ENCODE measurements around the gene SEMA4A. TPM values are rescaled to one million over a fixed set of nuclear protein-coding genes. Genes with fewer than 3 reads are reported as not detected.
"Not testable (repeated sequence)": the region's sequence is repeated elsewhere in the genome, so short reads cannot be mapped to it uniquely, and the experiment has no call there.

Gene SEMA4A
- total RNA-seq, 2 donors from 2014 or later, result 21.7 to 58.1 TPM

DNA sequence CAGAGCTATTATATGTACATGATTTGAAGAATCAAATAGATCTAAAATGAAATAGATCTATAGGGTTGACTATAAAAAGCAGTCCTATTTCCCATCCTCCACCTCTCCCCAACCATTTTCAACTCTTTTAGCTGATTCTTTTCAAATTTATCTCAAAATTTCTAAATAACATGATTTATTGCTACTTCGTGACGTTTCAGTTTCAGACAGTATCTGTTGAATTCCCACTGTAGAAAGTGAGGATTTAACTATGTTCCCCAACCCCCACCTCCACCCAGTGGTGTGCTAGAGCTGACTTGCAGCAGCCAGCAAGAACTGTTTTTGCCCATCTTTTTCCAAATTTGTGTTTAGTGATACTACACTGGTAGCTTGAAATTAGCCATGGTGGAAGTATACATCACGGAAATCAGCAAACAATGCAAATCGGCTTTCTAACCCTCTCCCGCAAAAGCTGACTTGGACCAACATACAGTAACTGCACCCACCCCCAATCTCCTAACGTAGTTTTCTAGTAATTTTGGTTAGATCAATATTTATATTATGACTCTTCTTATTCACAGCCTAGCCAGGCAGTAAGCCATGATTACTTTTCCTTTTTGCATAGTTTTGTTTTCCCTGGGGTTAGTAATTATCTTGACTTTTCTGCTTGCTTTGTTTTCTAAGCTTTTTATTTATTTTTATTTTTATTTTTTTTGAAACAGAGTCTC lies 10.9 kb downstream of the SEMA4A start:
- DNase-seq (no peak), ATAC-seq (no peak)
- H3K9me3 ChIP-seq (ENCODE audit: control insufficient read depth, low read length, poor library complexity, severe bottlenecking), result no peaks in the 10 kb centered on the region
- H3K4me3 Mint-ChIP-seq, result no peak overlapping the region
- no peaks in the 10 kb centered on the region for H3K36me3 Mint-ChIP-seq (ENCODE audit: low read depth)
- peaks cover 15% of the 10 kb centered on the region for H3K4me1 Mint-ChIP-seq
- no peaks in the 10 kb centered on the region for H3K27me3 Mint-ChIP-seq
- H3K27ac Mint-ChIP-seq, result no peak overlapping the region

- DNase-seq, result no peak
- peak overlapping the region; percentile 67 for H3K27ac Mint-ChIP-seq
- no peaks in the 10 kb centered on the region for H3K36me3 Mint-ChIP-seq (ENCODE audit: low read depth)
- peak; percentile 23 for ATAC-seq
- H3K4me3 Mint-ChIP-seq, result no peak overlapping the region
- no peaks in the 10 kb centered on the region for H3K27me3 Mint-ChIP-seq
- H3K9me3 ChIP-seq (ENCODE audit: control insufficient read depth, low read length, poor library complexity, severe bottlenecking), result no peaks in the 10 kb centered on the region
- peaks cover 15% of the 10 kb centered on the region for H3K4me1 Mint-ChIP-seq
Measured at GRCh38 chr1:156165083-156165482, 11.7 kb downstream of the SEMA4A start.

GRCh38 chr1:156167536-156167935 lies 14.2 kb downstream of the SEMA4A start:
- DNase-seq (no peak), ATAC-seq (no peak)
- Mint-ChIP-seq H3K27me3 (no peaks in the 10 kb centered on the region), H3K4me1 (peaks cover 5% of the 10 kb centered on the region), H3K4me3 (no peak overlapping the region), H3K27ac (no peak overlapping the region), H3K36me3 (ENCODE audit: low read depth) (no peaks in the 10 kb centered on the region)
- no peaks in the 10 kb centered on the region for H3K9me3 ChIP-seq (ENCODE audit: control insufficient read depth, low read length, poor library complexity, severe bottlenecking)

- H3K4me1 Mint-ChIP-seq, result peaks cover 6% of the 10 kb centered on the region
- H3K27ac Mint-ChIP-seq, result peak overlapping the region; percentile 56
- H3K4me3 Mint-ChIP-seq, result no peak overlapping the region
- H3K36me3 Mint-ChIP-seq (ENCODE audit: low read depth), result peaks cover 2% of the 10 kb centered on the region
- H3K27me3 Mint-ChIP-seq, result peaks cover 23% of the 10 kb centered on the region
- H3K9me3 ChIP-seq (ENCODE audit: control insufficient read depth, low read length, poor library complexity, severe bottlenecking), result no peaks in the 10 kb centered on the region
- DNase-seq, result no peak
- ATAC-seq, result no peak
Measured at GRCh38 chr1:156172696-156173470, 19.5 kb downstream of the SEMA4A start.

DNA sequence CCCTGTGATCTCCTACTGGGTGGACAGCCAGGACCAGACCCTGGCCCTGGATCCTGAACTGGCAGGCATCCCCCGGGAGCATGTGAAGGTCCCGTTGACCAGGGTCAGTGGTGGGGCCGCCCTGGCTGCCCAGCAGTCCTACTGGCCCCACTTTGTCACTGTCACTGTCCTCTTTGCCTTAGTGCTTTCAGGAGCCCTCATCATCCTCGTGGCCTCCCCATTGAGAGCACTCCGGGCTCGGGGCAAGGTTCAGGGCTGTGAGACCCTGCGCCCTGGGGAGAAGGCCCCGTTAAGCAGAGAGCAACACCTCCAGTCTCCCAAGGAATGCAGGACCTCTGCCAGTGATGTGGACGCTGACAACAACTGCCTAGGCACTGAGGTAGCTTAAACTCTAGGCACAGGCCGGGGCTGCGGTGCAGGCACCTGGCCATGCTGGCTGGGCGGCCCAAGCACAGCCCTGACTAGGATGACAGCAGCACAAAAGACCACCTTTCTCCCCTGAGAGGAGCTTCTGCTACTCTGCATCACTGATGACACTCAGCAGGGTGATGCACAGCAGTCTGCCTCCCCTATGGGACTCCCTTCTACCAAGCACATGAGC lies 23.3 kb downstream of the SEMA4A start:
- Mint-ChIP-seq H3K4me3 (no peak overlapping the region), H3K36me3 (ENCODE audit: low read depth) (peaks cover 7% of the 10 kb centered on the region), H3K27ac (peak overlapping the region; percentile 6), H3K27me3 (peaks cover 29% of the 10 kb centered on the region), H3K4me1 (peaks cover 13% of the 10 kb centered on the region)
- ATAC-seq (no peak), DNase-seq (no peak)
- H3K9me3 ChIP-seq (ENCODE audit: control insufficient read depth, low read length, poor library complexity, severe bottlenecking), result no peaks in the 10 kb centered on the region

DNA sequence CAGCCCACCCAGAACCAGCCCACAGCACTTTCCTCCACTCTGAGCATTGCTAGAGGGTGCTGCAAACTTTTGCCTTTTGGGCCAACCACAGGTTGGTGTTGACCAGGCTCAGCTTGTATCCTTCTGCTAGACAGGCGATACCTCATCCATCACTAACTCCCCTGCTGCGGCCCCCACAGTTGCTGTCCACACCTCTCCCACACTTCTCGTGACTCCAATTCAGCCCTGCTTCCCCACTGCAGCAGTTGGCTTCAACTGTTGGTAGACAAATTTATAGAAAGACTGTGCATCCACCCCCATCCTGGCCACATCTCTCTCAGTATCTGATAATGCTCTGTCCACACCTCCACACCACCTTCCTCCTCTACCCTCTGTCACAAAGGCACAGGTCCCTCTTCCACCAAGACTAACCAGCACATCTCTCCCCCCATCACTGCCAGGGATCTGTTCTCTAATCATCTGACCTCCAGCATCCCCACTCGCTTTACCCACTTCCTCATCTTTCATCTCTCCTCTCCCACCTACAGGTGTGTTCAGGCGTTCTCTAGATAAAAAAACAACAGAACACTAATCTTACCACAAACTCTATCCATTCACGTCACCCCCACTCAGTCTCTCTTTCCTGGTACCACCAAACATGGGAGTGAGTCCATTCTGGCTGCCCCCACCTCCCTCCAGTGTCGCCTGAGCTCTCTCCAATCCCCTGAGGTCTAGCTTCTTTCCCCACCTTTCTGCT lies 24.7 kb downstream of the SEMA4A start:
- peak overlapping the region; percentile 66 for H3K27ac Mint-ChIP-seq
- ATAC-seq, result peak; percentile 67

GRCh38 chr1:156180471-156180870 lies 27.1 kb downstream of the SEMA4A start:
- H3K27me3 Mint-ChIP-seq, result peaks cover 14% of the 10 kb centered on the region
- ATAC-seq (no peak), DNase-seq (no peak)
- H3K36me3 Mint-ChIP-seq (ENCODE audit: low read depth), result peaks cover 5% of the 10 kb centered on the region
- no peak overlapping the region for H3K27ac Mint-ChIP-seq
- no peak overlapping the region for H3K4me3 Mint-ChIP-seq
- peaks cover 9% of the 10 kb centered on the region for H3K4me1 Mint-ChIP-seq
- H3K9me3 ChIP-seq (ENCODE audit: control insufficient read depth, low read length, poor library complexity, severe bottlenecking), result no peaks in the 10 kb centered on the region

More for the DNA sequence above, 24.7 kb downstream of the SEMA4A start:
- peaks cover 27% of the 10 kb centered on the region for H3K27me3 Mint-ChIP-seq
- H3K36me3 Mint-ChIP-seq (ENCODE audit: low read depth), result peaks cover 7% of the 10 kb centered on the region
- H3K4me3 Mint-ChIP-seq, result no peak overlapping the region
- DNase-seq, result no peak
- no peaks in the 10 kb centered on the region for H3K9me3 ChIP-seq (ENCODE audit: control insufficient read depth, low read length, poor library complexity, severe bottlenecking)
- H3K4me1 Mint-ChIP-seq, result peaks cover 13% of the 10 kb centered on the region

DNA sequence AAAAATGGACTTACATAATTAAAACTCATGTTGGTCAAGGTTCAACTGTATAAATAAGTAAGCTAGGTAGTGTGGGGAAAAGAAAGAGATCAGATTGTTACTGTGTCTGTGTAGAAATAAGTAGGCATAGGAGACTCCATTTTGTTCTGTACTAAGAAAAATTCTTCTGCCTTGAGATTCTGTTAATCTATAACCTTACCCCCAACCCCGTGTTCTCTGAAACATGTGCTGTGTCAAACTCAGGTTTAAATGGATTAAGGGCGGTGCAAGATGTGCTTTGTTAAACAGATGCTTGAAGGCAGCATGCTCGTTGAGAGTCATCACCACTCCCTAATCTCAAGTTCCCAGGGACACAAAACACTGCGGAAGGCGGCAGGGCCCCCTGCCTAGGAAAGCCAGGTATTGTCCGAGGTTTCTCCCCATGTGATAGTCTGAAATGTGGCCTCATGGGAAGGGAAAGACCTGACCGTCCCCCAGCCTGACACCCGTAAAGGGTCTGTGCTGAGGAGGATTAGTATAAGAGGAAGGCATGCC lies 28.1 kb downstream of the SEMA4A start:
- not testable (repeated sequence) for H3K4me3 Mint-ChIP-seq; H3K36me3 Mint-ChIP-seq (ENCODE audit: low read depth); H3K27ac Mint-ChIP-seq; H3K4me1 Mint-ChIP-seq; DNase-seq; H3K9me3 ChIP-seq (ENCODE audit: control insufficient read depth, low read length, poor library complexity, severe bottlenecking); ATAC-seq
- peaks cover 11% of the 10 kb centered on the region for H3K27me3 Mint-ChIP-seq

DNA sequence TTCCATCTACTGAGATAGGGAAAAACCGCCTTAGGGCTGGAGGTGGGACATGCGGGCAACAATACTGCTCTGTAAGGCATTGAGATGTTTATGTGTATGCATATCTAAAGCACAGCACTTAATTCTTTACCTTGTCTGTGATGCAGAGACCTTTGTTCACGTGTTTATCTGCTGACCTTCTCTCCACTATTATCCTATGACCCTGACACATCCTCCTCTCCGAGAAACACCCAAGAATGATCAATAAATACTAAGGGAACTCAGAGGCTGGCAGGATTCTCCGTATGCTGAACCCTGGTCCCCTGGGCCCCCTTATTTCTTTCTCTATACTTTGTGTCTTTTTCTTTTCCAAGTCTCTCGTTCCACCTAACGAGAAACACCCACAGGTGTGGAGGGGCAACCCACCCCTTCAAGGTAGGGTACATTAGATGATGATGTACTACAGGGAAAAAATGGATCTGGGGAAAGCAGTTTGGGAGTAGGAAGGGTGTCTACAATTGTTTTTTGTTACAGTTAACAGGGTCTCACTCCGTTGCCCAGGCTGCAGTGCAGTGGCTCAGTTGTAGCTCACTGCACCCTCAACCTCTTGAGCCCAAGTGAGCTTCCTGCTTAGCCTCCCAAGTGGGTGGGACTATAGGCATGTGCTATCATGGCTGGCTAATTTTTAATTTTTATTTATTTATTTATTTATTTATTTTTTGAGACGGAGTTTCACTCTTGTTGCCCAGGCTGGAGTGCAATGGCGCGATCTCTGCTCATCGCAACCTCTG lies 28.8 kb downstream of the SEMA4A start:
- H3K4me3 Mint-ChIP-seq; H3K27ac Mint-ChIP-seq; ATAC-seq; DNase-seq; H3K4me1 Mint-ChIP-seq; H3K9me3 ChIP-seq (ENCODE audit: control insufficient read depth, low read length, poor library complexity, severe bottlenecking); H3K36me3 Mint-ChIP-seq (ENCODE audit: low read depth): not testable (repeated sequence)
- peaks cover 11% of the 10 kb centered on the region for H3K27me3 Mint-ChIP-seq

DNA sequence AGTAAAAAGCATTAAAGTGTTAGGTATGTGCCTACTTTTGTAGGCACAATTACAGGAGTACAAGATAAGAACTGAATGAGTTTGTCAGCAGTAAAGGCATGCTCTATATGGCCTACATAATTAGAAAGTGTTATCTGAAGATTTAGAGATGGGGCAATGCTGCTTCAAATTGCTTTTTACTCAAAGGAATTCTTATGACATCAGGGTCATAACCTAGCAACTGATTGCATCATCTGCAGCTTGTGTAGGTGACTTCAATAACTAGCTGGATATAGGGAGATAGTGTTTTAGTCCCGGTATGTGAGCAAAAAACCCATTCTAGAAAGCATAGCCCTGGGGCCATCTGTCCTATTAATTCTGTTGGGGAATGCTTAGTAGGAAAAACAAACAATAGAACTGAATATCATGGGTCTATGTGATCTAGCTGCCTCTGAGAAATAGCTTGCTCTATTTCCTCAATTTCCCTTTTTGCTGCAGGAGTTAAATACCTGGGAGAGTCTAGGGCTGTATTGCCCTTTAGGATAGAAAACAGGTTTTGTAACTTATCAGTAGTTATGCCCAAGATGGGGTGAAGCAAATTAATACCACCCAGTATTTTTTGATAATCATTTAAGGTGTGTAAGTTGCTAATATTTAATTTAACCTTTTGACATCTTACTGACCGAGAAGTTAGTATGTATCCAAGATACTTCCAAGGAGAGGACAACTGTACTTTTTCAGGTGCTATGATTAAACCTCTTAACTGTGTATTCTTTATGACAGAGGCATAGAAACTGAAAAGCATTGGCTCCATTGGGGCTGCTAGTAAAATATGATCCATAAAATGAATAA lies 33.2 kb downstream of the SEMA4A start:
- not testable (repeated sequence) for H3K36me3 Mint-ChIP-seq (ENCODE audit: low read depth); H3K27me3 Mint-ChIP-seq; H3K27ac Mint-ChIP-seq; DNase-seq; H3K4me3 Mint-ChIP-seq; ATAC-seq; H3K4me1 Mint-ChIP-seq; H3K9me3 ChIP-seq (ENCODE audit: control insufficient read depth, low read length, poor library complexity, severe bottlenecking)

DNA sequence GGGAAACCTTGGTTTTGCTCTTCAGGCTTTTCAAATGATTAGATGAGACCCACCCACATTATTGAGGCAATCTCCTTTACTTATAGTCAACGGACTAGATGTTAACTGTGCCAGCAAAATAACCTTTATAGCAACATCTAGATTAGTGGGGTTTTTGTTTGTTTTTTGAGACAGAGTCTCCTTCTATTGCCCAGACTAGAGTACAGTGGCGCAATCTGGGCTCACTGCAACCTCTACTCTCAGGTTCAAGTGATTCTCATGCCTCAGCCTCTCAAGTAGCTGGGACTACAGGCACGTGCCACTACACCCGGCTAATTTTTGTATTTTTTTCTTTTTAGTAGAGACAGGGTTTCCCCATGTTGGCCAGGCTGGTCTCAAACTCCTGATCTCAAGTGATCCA lies 36.9 kb downstream of the SEMA4A start:
- H3K27me3 Mint-ChIP-seq; H3K36me3 Mint-ChIP-seq (ENCODE audit: low read depth); ATAC-seq; H3K27ac Mint-ChIP-seq; DNase-seq; H3K9me3 ChIP-seq (ENCODE audit: control insufficient read depth, low read length, poor library complexity, severe bottlenecking); H3K4me3 Mint-ChIP-seq: not testable (repeated sequence)
- peaks cover 19% of the 10 kb centered on the region for H3K4me1 Mint-ChIP-seq
